Tibial nerve (tissue), 4 donors: Measurements from ENCODE around the gene RABEPK. TPM values are rescaled to one million over a fixed set of nuclear protein-coding genes. Genes with fewer than 3 reads are reported as not detected.

Experiments used
- DNase-seq, 2 donors: peaks; one replicate each; pipeline ENCODE4 v3.0.0-alpha.2; 2019; ENCODE audit warnings: low spot score in 2 of 2
- H3K27ac ChIP-seq, 4 donors: fragments of 200-600 bp; sonication (generic) in 3 of 4; one replicate each; pipeline ENCODE4 v1.5.1; 2017 to 2019; ENCODE audit warnings: mild to moderate bottlenecking in 1 of 4
- H3K27me3 ChIP-seq, 2 donors: fragments of 200-600 bp; sonication (generic) in 1 of 2; one replicate each; pipeline versions ENCODE4 v1.5.1 to v1.6.0; 2017 to 2019
- H3K36me3 ChIP-seq, 3 donors: fragments of 200-600 bp; sonication (generic); one replicate each; pipeline ENCODE4 v1.5.1; 2018 to 2019
- H3K4me1 ChIP-seq, 4 donors: fragments of 200-600 bp; sonication (generic) in 3 of 4; one replicate each; pipeline ENCODE4 v1.5.1; 2017 to 2019
- H3K4me3 ChIP-seq, 4 donors: fragments of 200-600 bp; sonication (generic) in 3 of 4; one replicate each; pipeline ENCODE4 v1.5.1; 2017 to 2019; ENCODE audit warnings: mild to moderate bottlenecking in 1 of 4, moderate library complexity in 1 of 4
- H3K9me3 ChIP-seq, 4 donors: fragments of 200-600 bp; sonication (generic) in 3 of 4; one replicate each; pipeline ENCODE4 v1.5.1; 2017 to 2019
- EP300 ChIP-seq, 2 donors: sonication (generic); formaldehyde crosslinking; IDR thresholded peaks; one replicate each; pipeline ENCODE4 v1.6.1; 2017; ENCODE audit warnings: antibody characterized with exemption in 2 of 2, mild to moderate bottlenecking in 1 of 2
- POLR2A ChIP-seq, 2 donors: fragments of 450-650 bp; IDR thresholded peaks; one replicate each; pipeline ENCODE4 v1.6.1; 2017; ENCODE audit warnings: antibody characterized with exemption in 2 of 2, mild to moderate bottlenecking in 2 of 2, moderate library complexity in 2 of 2
- WGBS, 2 donors: methylation state at CpG; one replicate each; pipeline ENCODE4 v1.1.5; 2018; 5-methylcytosine and 5-hydroxymethylcytosine counted together
- total RNA-seq, 4 donors: library from RNA; depleted of rRNA; stranded (reverse); fragments of >200 nt; gene quantifications; one replicate each; pipeline ENCODE4 v1.1.0, GENCODE V29; 2016
- TF ChIP-seq, protein P1 (sequence below), 5 experiments: fragments of 200-600 bp in 3 of 5; fragments of 450-650 bp in 2 of 5; sonication (generic) in 3 of 5; IDR thresholded peaks; one replicate each; pipeline ENCODE4 v1.5.1; 2016 to 2019; ENCODE audit warnings: antibody characterized with exemption in 5 of 5, mild to moderate bottlenecking in 3 of 5, moderate library complexity in 2 of 5

Gene RABEPK
- total RNA-seq, 4 donors from 2014 or later: 10.7 to 25.5 (median 17.2) TPM

GRCh38 chr9:125241000-125241862, 40.9 kb downstream of the RABEPK start, which contains the start of gene HSPA5:
TSS of gene HSPA5 (minus strand) at chr9:125241343. CDS start at chr9:125241126, 217 bp downstream.
- peak; percentile 99 for DNase-seq
- WGBS, 2 donors: 0% methylated on average over 42 to 46 of the region's 59 CpGs
- Histone ChIP-seq H3K4me1 (peaks cover 0 to 47% (median 38%) of the 10 kb centered on the region in 4 donors), H3K9me3 (no peaks in the 10 kb centered on the region), H3K27ac (peak within 1 kb of the TSS; percentile 88 to 98 (median 93)), H3K27me3 (no peaks in the 10 kb centered on the region), H3K36me3 (peaks cover 0 to 34% (median 18%) of the 10 kb centered on the region in 3 donors), H3K4me3 (peak within 1 kb of the TSS; percentile 82 to 93 (median 87))
- TF ChIP-seq, protein P1, sequence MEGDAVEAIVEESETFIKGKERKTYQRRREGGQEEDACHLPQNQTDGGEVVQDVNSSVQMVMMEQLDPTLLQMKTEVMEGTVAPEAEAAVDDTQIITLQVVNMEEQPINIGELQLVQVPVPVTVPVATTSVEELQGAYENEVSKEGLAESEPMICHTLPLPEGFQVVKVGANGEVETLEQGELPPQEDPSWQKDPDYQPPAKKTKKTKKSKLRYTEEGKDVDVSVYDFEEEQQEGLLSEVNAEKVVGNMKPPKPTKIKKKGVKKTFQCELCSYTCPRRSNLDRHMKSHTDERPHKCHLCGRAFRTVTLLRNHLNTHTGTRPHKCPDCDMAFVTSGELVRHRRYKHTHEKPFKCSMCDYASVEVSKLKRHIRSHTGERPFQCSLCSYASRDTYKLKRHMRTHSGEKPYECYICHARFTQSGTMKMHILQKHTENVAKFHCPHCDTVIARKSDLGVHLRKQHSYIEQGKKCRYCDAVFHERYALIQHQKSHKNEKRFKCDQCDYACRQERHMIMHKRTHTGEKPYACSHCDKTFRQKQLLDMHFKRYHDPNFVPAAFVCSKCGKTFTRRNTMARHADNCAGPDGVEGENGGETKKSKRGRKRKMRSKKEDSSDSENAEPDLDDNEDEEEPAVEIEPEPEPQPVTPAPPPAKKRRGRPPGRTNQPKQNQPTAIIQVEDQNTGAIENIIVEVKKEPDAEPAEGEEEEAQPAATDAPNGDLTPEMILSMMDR (IDR thresholded peaks at IDR 0.05): peak in 3 of 5 experiments; percentile 5 to 58 (median 35)
- peak; percentile 98 to 99 for TF ChIP-seq POLR2A (IDR thresholded peaks at IDR 0.05)
- TF ChIP-seq EP300 (IDR thresholded peaks at IDR 0.05): peak; percentile 83 to 100

- H3K4me1 ChIP-seq: peaks cover 0 to 38% (median 31%) of the 10 kb centered on the region in 4 donors
- TF ChIP-seq POLR2A (IDR thresholded peaks at IDR 0.05): no peak
- TF ChIP-seq EP300 (IDR thresholded peaks at IDR 0.05): no peak
- TF ChIP-seq, protein P1 (IDR thresholded peaks at IDR 0.05): no peak
- H3K27me3 ChIP-seq: no peaks in the 10 kb centered on the region
- WGBS, 2 donors: 25 to 26% methylated on average over 27 of the region's 27 CpGs
- H3K36me3 ChIP-seq: peaks cover 0 to 26% (median 17%) of the 10 kb centered on the region in 3 donors
- H3K9me3 ChIP-seq: no peaks in the 10 kb centered on the region
- DNase-seq: no peak
- peak overlapping the region; percentile 51 to 92 (median 71) for H3K4me3 ChIP-seq
- peak overlapping the region; percentile 88 to 98 (median 93) for H3K27ac ChIP-seq
Observed at GRCh38 chr9:125241863-125242739, 41.8 kb downstream of the RABEPK start.

GRCh38 chr9:125243792-125244260, 43.5 kb downstream of the RABEPK start:
- TF ChIP-seq, protein P1 (IDR thresholded peaks at IDR 0.05): no peak
- TF ChIP-seq POLR2A (IDR thresholded peaks at IDR 0.05): no peak
- TF ChIP-seq EP300 (IDR thresholded peaks at IDR 0.05): no peak
- Histone ChIP-seq H3K9me3 (no peaks in the 10 kb centered on the region), H3K27ac (no peak overlapping the region), H3K4me1 (peaks cover 0 to 21% (median 14%) of the 10 kb centered on the region in 4 donors), H3K27me3 (no peaks in the 10 kb centered on the region), H3K36me3 (peaks cover 0 to 8% (median 2%) of the 10 kb centered on the region in 3 donors), H3K4me3 (no peak overlapping the region)
- WGBS, 2 donors: 87 to 92% methylated on average over 15 of the region's 15 CpGs
- DNase-seq: no peak

DNA sequence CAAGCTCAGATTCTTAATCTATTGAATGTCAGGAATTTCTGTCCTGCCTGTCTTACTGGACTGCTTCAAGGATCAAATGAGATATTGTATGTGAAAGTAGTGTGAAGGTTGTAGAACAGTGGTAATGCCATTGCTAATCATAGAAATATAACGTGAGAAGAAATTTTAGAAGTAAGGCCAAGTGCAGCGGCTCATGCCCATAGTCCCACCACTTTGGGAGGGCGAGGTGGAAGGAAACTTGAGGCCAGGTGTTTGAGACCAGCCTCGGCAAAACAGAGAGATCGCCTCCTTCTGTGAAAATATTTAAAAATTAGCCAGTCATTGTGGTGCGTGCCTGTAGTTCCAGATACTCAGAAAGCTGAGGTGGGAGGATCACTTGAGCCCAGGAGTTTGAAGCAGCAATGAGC, 45.9 kb downstream of the RABEPK start:
- Histone ChIP-seq H3K4me1 (peaks cover 0 to 6% (median 3%) of the 10 kb centered on the region in 4 donors), H3K36me3 (no peaks in the 10 kb centered on the region), H3K9me3 (no peaks in the 10 kb centered on the region), H3K27ac (no peak overlapping the region), H3K4me3 (no peak overlapping the region), H3K27me3 (no peaks in the 10 kb centered on the region)
- no peak for DNase-seq
- WGBS, 2 donors: 82 to 83% methylated on average over 6 of the region's 6 CpGs
- no peak for TF ChIP-seq EP300 (IDR thresholded peaks at IDR 0.05)
- TF ChIP-seq, protein P1 (IDR thresholded peaks at IDR 0.05): no peak
- no peak for TF ChIP-seq POLR2A (IDR thresholded peaks at IDR 0.05)
